Lung (tissue), 12 donors: ENCODE results near the gene ZNF777. TPM values are rescaled to one million over a fixed set of nuclear protein-coding genes. Genes with fewer than 3 reads are reported as not detected.

Experiments used
- ATAC-seq: fragments of 200-7000 bp; cut with Tn5 transposase; one replicate; pipeline ENCODE4 v1.9.1; 2020; ENCODE audit warnings: moderate number of reproducible peaks; ENCODE audit not compliant: insufficient read depth, low FRiP score
- DNase-seq, 3 donors: peaks; one replicate each; pipeline ENCODE4 v3.0.0-alpha.2; 2013 to 2017
- H3K27ac ChIP-seq, 2 donors: one replicate each; pipeline ENCODE4 v1.5.1; 2013; ENCODE audit warnings: mild to moderate bottlenecking in 2 of 2, moderate library complexity in 2 of 2, control low read depth in 1 of 2, inconsistent platforms in 1 of 2, low read depth in 1 of 2, low read length in 1 of 2
- H3K27me3 ChIP-seq, 3 donors: one replicate each; pipeline ENCODE4 v1.5.1; 2013; ENCODE audit warnings: low read length in 2 of 3; ENCODE audit not compliant: control insufficient read depth in 3 of 3, insufficient read depth in 3 of 3
- H3K36me3 ChIP-seq, 4 donors: one replicate each; pipeline ENCODE4 v1.5.1; 2013; ENCODE audit warnings: low read length in 4 of 4, mild to moderate bottlenecking in 1 of 4, moderate library complexity in 1 of 4; ENCODE audit not compliant: control insufficient read depth in 4 of 4, insufficient read depth in 4 of 4
- H3K4me1 ChIP-seq, 5 donors: one replicate each; pipeline ENCODE4 v1.5.1; 2013; ENCODE audit warnings: low read length in 5 of 5, mild to moderate bottlenecking in 2 of 5, moderate library complexity in 1 of 5; ENCODE audit not compliant: control insufficient read depth in 5 of 5, insufficient read depth in 5 of 5
- H3K4me3 ChIP-seq: one replicate; pipeline ENCODE4 v1.5.1; 2013; ENCODE audit warnings: mild to moderate bottlenecking, control low read depth, moderate library complexity
- H3K9ac ChIP-seq, 2 donors: one replicate each; pipeline ENCODE4 v1.5.1; 2013; ENCODE audit warnings: low read length in 2 of 2, control low read depth in 1 of 2; ENCODE audit not compliant: insufficient read depth in 1 of 2
- H3K9me3 ChIP-seq, 4 donors: one replicate each; pipeline ENCODE4 v1.5.1; 2013; ENCODE audit warnings: low read length in 3 of 4, mild to moderate bottlenecking in 1 of 4, moderate library complexity in 1 of 4; ENCODE audit not compliant: control insufficient read depth in 4 of 4, insufficient read depth in 3 of 4
- WGBS, 2 donors: extraction: QIAGEN DNeasy Blood & Tissue Kit; methylation state at CpG; one replicate each; pipeline ENCODE4 v1.1.7; 2013; 5-methylcytosine and 5-hydroxymethylcytosine counted together
- polyA plus RNA-seq, 2 donors: library from polyadenylated mRNA; stranded (reverse); fragments of 200-250 nt; gene quantifications; one replicate each; pipeline ENCODE4 v1.2.1, GENCODE V29; 2013
- total RNA-seq, 2 donors: library from RNA; depleted of rRNA in 1 of 2; stranded (reverse); fragments of >200 nt in 1 of 2; gene quantifications; one replicate each; pipeline ENCODE4 v1.2.1, GENCODE V29; 2014 to 2021
- TF ChIP-seq, protein P1 (sequence below): IDR thresholded peaks from 2 replicates; pipeline ENCODE4 v1.5.1; 2012; ENCODE audit warnings: mild to moderate bottlenecking; ENCODE audit errors: control extremely low read depth, extremely low read depth
- donor health status: control.
- donor health status: control.
- donor health status: Bipolar disorder and iron deficiency.
- donor health status: healthy.
- donor health status: DM: yes; HTN: yes; CAD: no.

ZNF777 gene
- total and polyA plus RNA-seq, 4 donors, result 7.6 to 12.3 (median 8.6) TPM

DNA sequence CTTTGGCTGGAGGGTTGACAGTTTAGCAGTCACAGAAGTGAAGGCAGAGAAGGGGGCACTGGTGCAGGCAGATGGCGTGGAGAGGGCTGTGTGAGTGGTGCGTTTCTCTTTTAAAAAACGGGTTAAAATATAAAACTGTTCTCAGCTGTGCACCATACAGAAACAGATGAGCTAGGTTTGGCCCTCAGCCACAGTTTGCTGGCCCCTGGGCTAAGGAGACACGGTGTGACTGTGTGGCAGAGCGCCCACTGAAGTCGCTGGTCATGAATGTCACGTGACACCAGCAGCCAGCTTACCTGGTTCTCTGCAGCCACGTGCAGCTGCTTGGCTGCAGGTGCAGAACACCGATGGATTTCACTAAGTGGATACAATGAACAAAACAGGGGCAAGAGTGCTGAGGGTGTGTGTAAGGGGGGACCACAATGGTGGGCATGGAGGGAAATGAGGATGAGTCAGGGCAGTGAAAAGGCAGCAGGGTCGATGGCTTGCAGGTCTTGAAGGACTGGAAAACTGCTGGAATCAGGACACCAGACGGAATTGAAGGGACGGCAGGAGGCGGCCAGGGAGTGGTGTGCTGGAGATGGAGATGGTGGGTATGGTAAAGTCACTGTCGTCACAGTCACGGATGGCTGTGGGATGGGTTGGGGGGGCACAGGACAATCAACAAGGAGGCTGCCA, 29.4 kb upstream of the ZNF777 start:
- ATAC-seq, result no peak
- 92 to 95% methylated on average over 15 of the region's 15 CpGs for WGBS, 2 donors
- no peak overlapping the region for H3K9ac ChIP-seq

DNA sequence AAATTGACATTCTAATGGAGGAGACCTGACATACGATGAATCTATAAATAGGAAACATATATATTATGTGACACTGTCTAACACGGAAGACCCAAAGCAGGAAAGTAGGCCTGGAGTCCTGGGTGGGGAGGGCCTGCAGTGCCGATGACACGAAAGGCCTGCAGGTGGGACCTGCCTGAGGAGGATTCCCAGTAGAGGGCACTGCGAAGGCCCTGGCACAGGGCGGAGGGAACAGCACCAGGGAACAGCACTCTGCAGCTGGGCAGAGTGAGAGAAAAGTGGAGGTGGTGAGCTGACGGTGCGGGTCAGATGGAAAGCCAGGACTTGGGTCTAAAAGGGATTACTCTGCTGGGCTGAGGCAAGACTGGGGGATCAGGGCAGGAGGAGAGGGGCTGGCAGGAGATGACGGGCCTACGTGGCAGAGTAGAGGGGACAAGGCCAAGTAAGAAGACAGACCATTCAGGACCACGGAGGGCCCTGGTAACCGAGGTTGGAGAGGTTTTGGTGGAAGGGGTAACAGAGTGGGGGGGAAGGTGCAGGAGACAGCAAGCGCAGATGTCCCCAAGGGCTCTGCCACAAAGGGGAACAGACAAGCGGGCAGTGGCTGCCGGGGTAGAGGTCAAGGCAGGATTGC, 28.6 kb upstream of the ZNF777 start:
- H3K4me1 ChIP-seq, result peaks cover 0 to under 1% (median 0%) of the 10 kb centered on the region in 5 donors
- WGBS, 2 donors, result 86 to 92% methylated on average over 15 of the region's 15 CpGs
- H3K9me3 ChIP-seq, result no peaks in the 10 kb centered on the region
- H3K27ac ChIP-seq, result no peak overlapping the region
- ATAC-seq (no peak), DNase-seq (no peak)
- H3K9ac ChIP-seq, result no peak overlapping the region
- TF ChIP-seq, protein P1, sequence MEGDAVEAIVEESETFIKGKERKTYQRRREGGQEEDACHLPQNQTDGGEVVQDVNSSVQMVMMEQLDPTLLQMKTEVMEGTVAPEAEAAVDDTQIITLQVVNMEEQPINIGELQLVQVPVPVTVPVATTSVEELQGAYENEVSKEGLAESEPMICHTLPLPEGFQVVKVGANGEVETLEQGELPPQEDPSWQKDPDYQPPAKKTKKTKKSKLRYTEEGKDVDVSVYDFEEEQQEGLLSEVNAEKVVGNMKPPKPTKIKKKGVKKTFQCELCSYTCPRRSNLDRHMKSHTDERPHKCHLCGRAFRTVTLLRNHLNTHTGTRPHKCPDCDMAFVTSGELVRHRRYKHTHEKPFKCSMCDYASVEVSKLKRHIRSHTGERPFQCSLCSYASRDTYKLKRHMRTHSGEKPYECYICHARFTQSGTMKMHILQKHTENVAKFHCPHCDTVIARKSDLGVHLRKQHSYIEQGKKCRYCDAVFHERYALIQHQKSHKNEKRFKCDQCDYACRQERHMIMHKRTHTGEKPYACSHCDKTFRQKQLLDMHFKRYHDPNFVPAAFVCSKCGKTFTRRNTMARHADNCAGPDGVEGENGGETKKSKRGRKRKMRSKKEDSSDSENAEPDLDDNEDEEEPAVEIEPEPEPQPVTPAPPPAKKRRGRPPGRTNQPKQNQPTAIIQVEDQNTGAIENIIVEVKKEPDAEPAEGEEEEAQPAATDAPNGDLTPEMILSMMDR, result no peak
- peaks cover 23 to 51% (median 38%) of the 10 kb centered on the region in 4 donors for H3K36me3 ChIP-seq
- H3K4me3 ChIP-seq, result no peak overlapping the region
- H3K27me3 ChIP-seq, result no peaks in the 10 kb centered on the region

More for the DNA sequence above, 29.4 kb upstream of the ZNF777 start:
- no peaks in the 10 kb centered on the region for H3K9me3 ChIP-seq
- H3K36me3 ChIP-seq, result peaks cover 23 to 51% (median 37%) of the 10 kb centered on the region in 4 donors
- H3K27me3 ChIP-seq, result no peaks in the 10 kb centered on the region
- no peak for DNase-seq
- H3K4me1 ChIP-seq, result peaks cover 0 to 8% (median 0%) of the 10 kb centered on the region in 5 donors
- no peak overlapping the region for H3K27ac ChIP-seq
- TF ChIP-seq, protein P1, result no peak
- no peak overlapping the region for H3K4me3 ChIP-seq

DNA sequence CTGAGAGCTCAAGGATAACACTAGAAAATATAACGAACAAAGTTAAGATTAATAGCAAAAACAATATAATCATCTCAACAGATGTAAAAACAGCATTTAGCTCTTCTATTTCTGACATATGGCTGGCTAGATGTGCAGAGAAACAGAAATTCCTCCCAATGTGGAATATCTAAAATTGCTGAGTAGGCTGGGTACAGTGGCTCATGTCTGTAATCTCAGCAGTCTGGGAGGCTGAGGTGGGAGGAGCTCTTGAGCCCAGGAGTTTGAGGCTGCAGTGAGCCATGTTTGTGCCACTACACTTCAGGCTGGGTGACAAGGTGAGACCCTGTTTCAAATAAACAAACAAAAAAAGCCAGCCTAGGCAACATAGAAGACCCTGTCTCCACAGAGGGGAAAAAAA, 18.7 kb upstream of the ZNF777 start:
- H3K4me3 ChIP-seq, result no peak overlapping the region
- WGBS, 2 donors, result 97% methylated on average over 1 of the region's 1 CpG

More for the DNA sequence above, 18.7 kb upstream of the ZNF777 start:
- Histone ChIP-seq H3K36me3 (peaks cover 8 to 29% (median 23%) of the 10 kb centered on the region in 4 donors), H3K4me1 (no peaks in the 10 kb centered on the region), H3K9ac (no peak overlapping the region), H3K9me3 (peaks cover 0 to 7% (median 0%) of the 10 kb centered on the region in 4 donors), H3K27ac (no peak overlapping the region), H3K27me3 (no peaks in the 10 kb centered on the region)
- no peak for DNase-seq
- ATAC-seq, result no peak
- TF ChIP-seq, protein P1, result no peak
